Immature natural killer cell (primary cell): ENCODE measurements around the gene ENDOD1. TPM values are rescaled to one million over a fixed set of nuclear protein-coding genes. Genes with fewer than 3 reads are reported as not detected.
A peak's percentile ranks its signal among the peaks of the same experiment; 100 is the strongest.

Experiments used
- DNase-seq, 3 donors: peaks; one replicate each; pipeline ENCODE4 v3.0.0; 2022; ENCODE audit warnings: mixed read lengths in 1 of 3
- H3K27ac Mint-ChIP-seq, 6 donors: one replicate each; pipeline ENCODE4 v1.8.0; 2020; ENCODE audit warnings: mixed read lengths in 6 of 6, mild to moderate bottlenecking in 5 of 6, inconsistent platforms in 4 of 6, moderate library complexity in 3 of 6
- H3K27me3 Mint-ChIP-seq, 3 donors: one replicate each; pipeline ENCODE4 v1.8.0; 2020 to 2021; ENCODE audit warnings: low read depth in 3 of 3, mild to moderate bottlenecking in 3 of 3, mixed read lengths in 3 of 3, moderate library complexity in 3 of 3, inconsistent platforms in 1 of 3
- H3K36me3 Mint-ChIP-seq, 3 donors: one replicate each; pipeline ENCODE4 v1.8.0; 2020; ENCODE audit warnings: mixed read lengths in 3 of 3, inconsistent platforms in 2 of 3, mild to moderate bottlenecking in 2 of 3
- H3K4me1 Mint-ChIP-seq, 2 donors: one replicate each; pipeline ENCODE4 v1.8.0; 2020; ENCODE audit warnings: inconsistent platforms in 2 of 2, mild to moderate bottlenecking in 2 of 2, mixed read lengths in 2 of 2, moderate library complexity in 1 of 2
- H3K4me3 Mint-ChIP-seq, 5 donors: one replicate each; pipeline ENCODE4 v1.8.0; 2020; ENCODE audit warnings: mild to moderate bottlenecking in 5 of 5, mixed read lengths in 5 of 5, inconsistent platforms in 3 of 5, moderate library complexity in 3 of 5
- H3K9me3 Mint-ChIP-seq, 6 donors: one replicate each; pipeline ENCODE4 v1.8.0; 2020; ENCODE audit warnings: mild to moderate bottlenecking in 6 of 6, mixed read lengths in 6 of 6, inconsistent platforms in 4 of 6, moderate library complexity in 3 of 6
- polyA plus RNA-seq, 3 donors: library from polyadenylated mRNA; unstranded; fragments of 300-500 nt; fragmentation: Illumina TruSeq; gene quantifications; one replicate each; pipeline ENCODE4 v1.2.3, GENCODE V29; 2021

ENDOD1 gene
- polyA plus RNA-seq, 3 donors from 2014 or later = 12.6 to 17.2 (median 15.1) TPM

- Mint-ChIP-seq H3K27ac (peak overlapping the region; percentile 94 to 99 (median 96)), H3K4me3 (peak overlapping the region; percentile 91 to 98 (median 97)), H3K27me3 (peaks cover 0 to 9% (median 6%) of the 10 kb centered on the region in 3 donors), H3K36me3 (no peaks in the 10 kb centered on the region), H3K4me1 (peaks cover 29 to 48% of the 10 kb centered on the region in 2 donors), H3K9me3 (no peaks in the 10 kb centered on the region)
- DNase-seq = peak; percentile 78 to 79 (median 78)
Observed at GRCh38 chr11:95067039-95067840, 22.4 kb upstream of the ENDOD1 start.

DNA sequence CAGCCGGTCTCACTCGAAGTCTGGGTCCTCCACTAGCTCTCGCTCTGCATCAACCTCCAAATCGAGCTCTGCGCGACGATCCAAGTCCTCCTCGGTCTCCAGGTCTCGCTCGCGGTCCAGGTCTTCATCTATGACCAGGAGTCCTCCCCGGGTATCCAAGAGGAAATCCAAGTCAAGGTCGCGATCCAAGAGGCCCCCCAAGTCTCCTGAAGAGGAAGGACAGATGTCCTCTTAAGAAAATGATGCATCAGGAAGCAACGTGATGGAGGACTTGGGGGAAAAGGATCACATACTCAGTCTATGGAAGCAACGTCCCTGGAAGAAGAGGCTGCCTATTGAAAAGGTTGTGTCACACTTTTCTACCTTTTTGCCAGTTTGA lies 21.8 kb upstream of the ENDOD1 start:
- no peak for DNase-seq
- H3K9me3 Mint-ChIP-seq = no peaks in the 10 kb centered on the region
- H3K36me3 Mint-ChIP-seq = no peaks in the 10 kb centered on the region
- H3K4me1 Mint-ChIP-seq = peaks cover 29 to 52% of the 10 kb centered on the region in 2 donors
- H3K27ac Mint-ChIP-seq = peak overlapping the region; percentile 94 to 99 (median 96)
- H3K4me3 Mint-ChIP-seq = peak overlapping the region; percentile 91 to 98 (median 97)
- H3K27me3 Mint-ChIP-seq = peaks cover 0 to 9% (median 6%) of the 10 kb centered on the region in 3 donors

GRCh38 chr11:95068549-95068948 lies 21.1 kb upstream of the ENDOD1 start:
- DNase-seq = peak; percentile 79 to 81 (median 80)
- H3K27me3 Mint-ChIP-seq = peaks cover 0 to 9% (median 6%) of the 10 kb centered on the region in 3 donors
- peaks cover 29 to 53% of the 10 kb centered on the region in 2 donors for H3K4me1 Mint-ChIP-seq
- peak overlapping the region; percentile 91 to 98 (median 97) for H3K4me3 Mint-ChIP-seq
- peak overlapping the region; percentile 94 to 99 (median 96) for H3K27ac Mint-ChIP-seq
- H3K9me3 Mint-ChIP-seq = no peaks in the 10 kb centered on the region
- no peaks in the 10 kb centered on the region for H3K36me3 Mint-ChIP-seq

DNA sequence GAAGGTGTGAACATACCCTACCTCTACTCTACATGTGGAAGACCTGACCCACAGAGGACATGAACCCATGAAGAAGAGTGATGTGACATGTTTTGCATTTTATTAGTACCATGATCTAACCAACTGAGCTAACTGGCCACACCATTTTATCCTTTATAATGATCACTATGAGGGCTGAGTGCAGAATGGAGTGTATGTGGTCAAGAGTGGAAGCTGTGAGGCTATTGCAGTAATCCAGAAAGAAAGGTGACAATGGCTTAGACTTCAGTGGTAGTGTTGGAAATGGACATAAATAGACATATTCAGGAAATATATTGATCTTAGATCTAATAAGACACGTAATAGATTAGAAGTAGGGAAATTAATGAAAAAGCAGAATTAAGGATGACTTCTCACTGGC lies 19.2 kb upstream of the ENDOD1 start:
- Mint-ChIP-seq H3K36me3 (no peaks in the 10 kb centered on the region), H3K4me1 (peaks cover 29 to 53% of the 10 kb centered on the region in 2 donors), H3K4me3 (peak overlapping the region in 1 of 5 donors; percentile 14), H3K27ac (peak overlapping the region in 2 of 6 donors; percentile 6 to 18), H3K27me3 (peaks cover 0 to 10% (median 6%) of the 10 kb centered on the region in 3 donors), H3K9me3 (no peaks in the 10 kb centered on the region)
- no peak for DNase-seq

DNA sequence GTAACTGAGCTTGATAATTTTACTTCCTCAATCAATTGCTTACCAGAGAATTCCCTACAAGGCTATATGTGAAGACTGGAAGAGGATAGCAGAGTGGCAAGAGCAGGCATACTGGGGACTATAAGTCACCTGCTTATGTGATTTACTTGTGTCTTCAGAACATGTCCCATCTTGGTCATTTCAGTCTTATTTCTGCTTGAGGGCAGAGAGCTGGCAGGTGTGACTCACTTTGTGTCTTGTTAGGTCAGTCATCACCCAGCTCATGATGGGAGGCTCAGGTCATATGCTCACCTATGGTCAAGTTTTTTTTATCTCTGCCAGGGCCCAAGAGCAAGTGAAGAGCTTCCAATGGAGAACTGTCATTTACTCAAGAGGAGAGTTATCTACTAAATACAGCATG lies 16.7 kb upstream of the ENDOD1 start:
- H3K36me3 Mint-ChIP-seq = no peaks in the 10 kb centered on the region
- no peaks in the 10 kb centered on the region for H3K9me3 Mint-ChIP-seq
- H3K27ac Mint-ChIP-seq = no peak overlapping the region
- peaks cover 18 to 42% of the 10 kb centered on the region in 2 donors for H3K4me1 Mint-ChIP-seq
- peaks cover 0 to 3% (median 2%) of the 10 kb centered on the region in 3 donors for H3K27me3 Mint-ChIP-seq
- H3K4me3 Mint-ChIP-seq = no peak overlapping the region
- no peak for DNase-seq

DNA sequence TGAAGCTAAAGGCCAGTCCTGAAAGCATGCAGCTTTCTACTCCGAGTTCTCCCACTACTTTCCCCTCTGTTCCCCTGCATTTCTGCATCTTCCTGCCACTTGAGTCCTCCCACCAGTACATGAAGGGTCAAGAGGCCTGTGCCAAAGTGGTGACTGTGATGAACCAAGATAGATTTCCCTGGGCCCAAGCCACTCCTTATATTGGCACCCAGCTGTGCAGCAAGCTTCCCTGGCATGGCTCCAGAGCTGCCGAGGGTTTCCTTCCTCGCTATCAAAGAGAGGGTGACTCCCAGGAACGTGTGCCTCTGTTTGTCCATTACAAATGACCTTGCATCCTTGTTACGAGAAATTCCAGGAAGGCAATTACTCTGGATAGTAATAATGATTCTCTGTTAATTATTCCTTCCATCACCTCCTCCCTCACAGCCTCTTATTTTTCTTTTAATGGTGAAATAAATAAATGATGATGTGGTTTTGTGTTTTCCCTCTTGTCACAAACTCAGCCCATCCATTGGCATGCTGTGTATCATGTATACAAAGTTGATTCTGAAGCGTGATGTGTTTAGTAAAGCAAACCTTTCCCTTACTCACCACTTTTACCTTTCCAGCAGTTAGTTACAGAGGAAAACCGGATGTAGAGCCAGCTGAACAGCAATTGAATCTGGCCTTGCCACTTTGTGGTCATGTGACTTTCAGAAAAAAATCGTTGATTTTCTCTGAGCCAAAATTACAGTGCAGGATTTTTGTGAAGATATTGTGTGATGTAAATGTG lies 14.7 kb upstream of the ENDOD1 start:
- H3K27ac Mint-ChIP-seq = no peak overlapping the region
- no peaks in the 10 kb centered on the region for H3K9me3 Mint-ChIP-seq
- H3K4me3 Mint-ChIP-seq = no peak overlapping the region
- peaks cover 0 to 3% (median 0%) of the 10 kb centered on the region in 3 donors for H3K27me3 Mint-ChIP-seq
- DNase-seq = no peak
- H3K4me1 Mint-ChIP-seq = peaks cover 7 to 22% of the 10 kb centered on the region in 2 donors
- H3K36me3 Mint-ChIP-seq = no peaks in the 10 kb centered on the region

DNA sequence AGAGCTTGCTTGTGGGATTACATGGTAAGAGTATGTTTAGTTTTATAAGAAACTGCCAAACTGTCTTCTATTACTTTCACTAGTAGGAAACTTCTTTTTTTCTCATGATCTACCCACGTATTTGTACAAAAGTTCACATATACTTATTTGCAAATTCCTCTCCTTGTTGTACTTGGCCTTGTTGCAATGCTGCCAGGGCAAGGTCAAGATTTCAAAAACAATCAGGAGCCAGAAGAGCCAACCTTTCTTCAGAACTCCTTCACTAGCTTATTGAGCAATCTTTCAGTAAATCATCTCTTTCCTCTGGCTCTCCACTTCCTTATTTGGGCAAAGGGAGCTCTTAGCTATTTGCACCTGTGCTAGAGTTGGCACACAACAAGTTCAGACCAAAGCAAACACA lies 13.2 kb upstream of the ENDOD1 start:
- H3K4me3 Mint-ChIP-seq = no peak overlapping the region
- H3K27ac Mint-ChIP-seq = no peak overlapping the region
- no peaks in the 10 kb centered on the region for H3K9me3 Mint-ChIP-seq
- peaks cover 0 to 5% (median 0%) of the 10 kb centered on the region in 3 donors for H3K27me3 Mint-ChIP-seq
- H3K4me1 Mint-ChIP-seq = peaks cover 0 to 11% of the 10 kb centered on the region in 2 donors
- no peaks in the 10 kb centered on the region for H3K36me3 Mint-ChIP-seq
- DNase-seq = no peak

GRCh38 chr11:95076981-95077380 lies 12.7 kb upstream of the ENDOD1 start:
- peaks cover 0 to 5% (median 0%) of the 10 kb centered on the region in 3 donors for H3K27me3 Mint-ChIP-seq
- no peaks in the 10 kb centered on the region for H3K9me3 Mint-ChIP-seq
- H3K27ac Mint-ChIP-seq = no peak overlapping the region
- H3K4me1 Mint-ChIP-seq = peaks cover 0 to 5% of the 10 kb centered on the region in 2 donors
- DNase-seq = no peak
- no peaks in the 10 kb centered on the region for H3K36me3 Mint-ChIP-seq
- no peak overlapping the region for H3K4me3 Mint-ChIP-seq

DNA sequence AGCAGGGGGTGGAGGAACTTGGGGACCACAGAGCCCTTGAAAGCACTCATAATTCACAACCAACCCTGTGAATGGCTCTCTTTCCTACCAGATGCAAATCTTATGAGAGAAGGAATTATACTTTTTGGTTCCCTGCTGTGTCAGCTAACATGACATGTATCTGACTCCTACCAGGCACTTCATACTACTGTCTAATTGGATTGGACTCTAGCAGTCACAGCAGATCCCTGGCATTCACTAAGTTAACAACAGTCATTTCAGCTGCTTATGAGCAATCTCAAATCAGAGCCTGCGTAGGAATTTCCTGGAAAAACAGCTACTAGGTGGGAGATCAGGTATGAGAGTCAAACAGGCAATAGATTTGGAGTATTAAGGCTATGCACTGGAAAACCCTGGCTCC lies 11.1 kb upstream of the ENDOD1 start:
- H3K36me3 Mint-ChIP-seq = no peaks in the 10 kb centered on the region
- no peak overlapping the region for H3K4me3 Mint-ChIP-seq
- no peak for DNase-seq
- no peak overlapping the region for H3K27ac Mint-ChIP-seq
- H3K27me3 Mint-ChIP-seq = peaks cover 0 to 6% (median 5%) of the 10 kb centered on the region in 3 donors
- H3K4me1 Mint-ChIP-seq = no peaks in the 10 kb centered on the region
- H3K9me3 Mint-ChIP-seq = no peaks in the 10 kb centered on the region

DNA sequence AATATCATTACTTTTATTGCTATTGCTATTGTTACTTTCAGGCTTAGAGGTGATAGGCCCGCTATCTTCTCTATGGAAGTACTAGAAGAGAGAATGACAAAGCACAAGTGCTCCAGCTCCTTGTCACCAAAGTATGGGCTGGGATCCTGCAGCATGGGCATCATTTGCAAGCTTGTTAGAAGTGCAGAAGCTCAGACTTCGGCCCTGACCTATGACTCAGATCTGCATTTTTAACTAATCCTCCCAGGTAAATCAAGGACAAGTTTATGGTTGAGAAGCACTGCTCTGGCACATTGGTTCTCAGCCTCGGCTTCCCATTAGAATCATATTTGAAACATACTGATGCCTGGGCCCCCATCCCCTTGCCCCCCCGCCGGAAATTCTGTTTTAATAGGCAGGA lies 8.6 kb upstream of the ENDOD1 start:
- Mint-ChIP-seq H3K4me3 (no peak overlapping the region), H3K27ac (no peak overlapping the region), H3K4me1 (no peaks in the 10 kb centered on the region), H3K9me3 (no peaks in the 10 kb centered on the region), H3K27me3 (peaks cover 0 to 8% (median 3%) of the 10 kb centered on the region in 3 donors), H3K36me3 (no peaks in the 10 kb centered on the region)
- no peak for DNase-seq

- H3K4me1 Mint-ChIP-seq = no peaks in the 10 kb centered on the region
- H3K27ac Mint-ChIP-seq = no peak overlapping the region
- peaks cover 0 to 8% (median 3%) of the 10 kb centered on the region in 3 donors for H3K27me3 Mint-ChIP-seq
- H3K4me3 Mint-ChIP-seq = no peak overlapping the region
- DNase-seq = no peak
- H3K9me3 Mint-ChIP-seq = no peaks in the 10 kb centered on the region
- H3K36me3 Mint-ChIP-seq = no peaks in the 10 kb centered on the region
Observed at GRCh38 chr11:95081412-95081811, 8.2 kb upstream of the ENDOD1 start.

DNA sequence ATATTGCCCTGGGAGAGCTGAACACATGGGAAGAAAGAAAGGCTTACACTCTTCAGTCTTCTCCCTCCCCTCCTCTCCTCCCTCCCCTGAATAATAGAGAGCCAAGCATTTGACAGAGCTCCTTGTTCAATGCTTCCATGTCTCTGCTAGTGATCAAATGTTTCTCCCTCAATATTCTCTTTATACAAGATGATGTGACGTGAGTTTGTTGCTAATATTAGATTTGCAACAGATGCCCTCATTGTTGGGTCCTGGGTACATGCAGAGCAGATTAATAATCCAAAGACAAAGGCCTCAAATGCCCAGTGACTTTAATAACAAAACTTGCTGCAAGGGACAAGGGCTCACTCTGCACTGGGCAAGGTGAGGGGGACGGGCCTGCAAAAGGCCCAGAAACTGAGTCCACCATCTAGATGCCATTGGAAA lies 7.1 kb upstream of the ENDOD1 start:
- Mint-ChIP-seq H3K36me3 (no peaks in the 10 kb centered on the region), H3K4me1 (no peaks in the 10 kb centered on the region), H3K27me3 (peaks cover 0 to 8% (median 3%) of the 10 kb centered on the region in 3 donors), H3K4me3 (no peak overlapping the region), H3K9me3 (no peaks in the 10 kb centered on the region), H3K27ac (no peak overlapping the region)
- DNase-seq = no peak

DNA sequence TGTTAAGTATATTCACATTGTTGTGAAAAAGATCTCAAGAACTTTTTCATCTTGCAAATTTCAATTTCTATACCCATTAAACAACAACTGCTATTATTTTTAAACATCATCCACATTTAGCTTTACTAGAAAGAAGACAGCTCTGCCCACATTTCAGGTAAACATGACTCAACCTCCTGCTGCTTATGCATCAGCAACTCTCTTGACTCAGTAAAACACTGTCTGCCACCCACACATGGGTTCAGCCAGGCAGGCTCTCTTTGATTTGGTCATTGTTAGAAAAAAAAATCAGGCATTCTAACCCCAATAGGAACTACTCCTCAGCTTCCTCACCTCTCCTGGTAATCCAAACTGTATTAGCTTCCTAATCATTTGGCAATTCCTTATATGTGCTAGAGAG lies 5.1 kb upstream of the ENDOD1 start:
- DNase-seq = no peak
- no peak overlapping the region for H3K4me3 Mint-ChIP-seq
- peaks cover 12 to 14% of the 10 kb centered on the region in 2 donors for H3K4me1 Mint-ChIP-seq
- H3K9me3 Mint-ChIP-seq = no peaks in the 10 kb centered on the region
- H3K27ac Mint-ChIP-seq = no peak overlapping the region
- H3K36me3 Mint-ChIP-seq = no peaks in the 10 kb centered on the region
- H3K27me3 Mint-ChIP-seq = peaks cover 4 to 8% (median 7%) of the 10 kb centered on the region in 3 donors
